H9 (cell line): ENCODE measurements around the gene CTNNA3. TPM values are rescaled to one million over a fixed set of nuclear protein-coding genes. Genes with fewer than 3 reads are reported as not detected.

ENCODE experiments used
- DNase-seq: peaks from one replicate; pipeline ENCODE4 v3.0.0-alpha.2; 2017
- H2AFZ ChIP-seq: one replicate; pipeline ENCODE4 v1.6.1; 2013; ENCODE audit warnings: mild to moderate bottlenecking, low read length, control low read depth, moderate library complexity
- H2AK5ac ChIP-seq: 2 replicates; pipeline ENCODE4 v1.6.1; 2013; ENCODE audit warnings: low read length, control low read depth, mixed read lengths; ENCODE audit not compliant: insufficient read length
- H2BK120ac ChIP-seq: one replicate; pipeline ENCODE4 v1.6.1; 2013; ENCODE audit warnings: low read depth, mild to moderate bottlenecking, low read length, control low read depth, inconsistent platforms; ENCODE audit not compliant: poor library complexity, severe bottlenecking
- H2BK12ac ChIP-seq: 2 replicates; pipeline ENCODE4 v1.6.1; 2013; ENCODE audit warnings: low read length, control low read depth, mixed read lengths, low read depth; ENCODE audit not compliant: insufficient read length
- H2BK15ac ChIP-seq: 2 replicates; pipeline ENCODE4 v1.6.1; 2013; ENCODE audit warnings: low read depth, low read length, control low read depth
- H2BK20ac ChIP-seq: one replicate; pipeline ENCODE4 v1.6.1; 2013; ENCODE audit warnings: low read depth, mild to moderate bottlenecking, low read length, control low read depth, inconsistent platforms; ENCODE audit not compliant: poor library complexity, severe bottlenecking
- H2BK5ac ChIP-seq: 2 replicates; pipeline ENCODE4 v1.6.1; 2013; ENCODE audit warnings: low read length, control low read depth, mixed read lengths; ENCODE audit not compliant: insufficient read length
- H3K14ac ChIP-seq: 2 replicates; pipeline ENCODE4 v1.6.1; 2013; ENCODE audit warnings: low read length, control low read depth; ENCODE audit not compliant: insufficient read depth
- H3K18ac ChIP-seq: 2 replicates; pipeline ENCODE4 v1.6.1; 2013; ENCODE audit warnings: low read depth, mild to moderate bottlenecking, mixed read lengths, low read length, control low read depth; ENCODE audit not compliant: insufficient read length
- H3K23ac ChIP-seq: 2 replicates; pipeline ENCODE4 v1.6.1; 2013; ENCODE audit warnings: low read length, control low read depth, mixed read lengths, low read depth; ENCODE audit not compliant: insufficient read length
- H3K23me2 ChIP-seq: 2 replicates; pipeline ENCODE4 v1.6.1; 2013; ENCODE audit warnings: low read depth, mild to moderate bottlenecking, mixed read lengths, low read length, control low read depth; ENCODE audit not compliant: insufficient read length, poor library complexity, severe bottlenecking
- H3K27ac ChIP-seq: 2 replicates; pipeline ENCODE4 v1.5.1; 2013; ENCODE audit warnings: low read length, control low read depth, mixed read lengths, low read depth; ENCODE audit not compliant: insufficient read length
- H3K27me3 ChIP-seq: 2 replicates; pipeline ENCODE4 v1.6.1; 2013; ENCODE audit warnings: low read length, control low read depth, inconsistent platforms; ENCODE audit not compliant: insufficient read depth
- H3K4ac ChIP-seq: 2 replicates; pipeline ENCODE4 v1.6.1; 2013; ENCODE audit warnings: low read depth, mild to moderate bottlenecking, control low read depth, inconsistent platforms, low read length, moderate library complexity
- H3K4me1 ChIP-seq: 2 replicates; pipeline ENCODE4 v1.6.1; 2013; ENCODE audit warnings: low read length, control low read depth, inconsistent platforms; ENCODE audit not compliant: insufficient read depth
- H3K4me2 ChIP-seq: 2 replicates; pipeline ENCODE4 v1.6.1; 2013; ENCODE audit warnings: low read length, control low read depth, mixed read lengths; ENCODE audit not compliant: insufficient read length, insufficient read depth
- H3K56ac ChIP-seq: 2 replicates; pipeline ENCODE4 v1.6.1; 2013; ENCODE audit warnings: low read depth, mild to moderate bottlenecking, mixed read lengths, low read length, control low read depth; ENCODE audit not compliant: insufficient read length
- H3K79me1 ChIP-seq: 2 replicates; pipeline ENCODE4 v1.6.1; 2013; ENCODE audit warnings: low read depth, mild to moderate bottlenecking, moderate library complexity, low read length, control low read depth, inconsistent platforms; ENCODE audit not compliant: insufficient read depth, poor library complexity, severe bottlenecking
- H3K79me2 ChIP-seq: 2 replicates; pipeline ENCODE4 v1.6.1; 2013; ENCODE audit warnings: low read length, control low read depth, inconsistent platforms; ENCODE audit not compliant: insufficient read depth
- H3K9ac ChIP-seq: 2 replicates; pipeline ENCODE4 v1.6.1; 2013; ENCODE audit warnings: low read length, control low read depth, mixed read lengths; ENCODE audit not compliant: insufficient read length; ENCODE audit errors: extremely low read depth
- H3K9me3 ChIP-seq: one replicate; pipeline ENCODE4 v1.6.1; 2013; ENCODE audit warnings: low read depth, low read length, inconsistent platforms; ENCODE audit not compliant: control insufficient read depth
- H3T11ph ChIP-seq: one replicate; pipeline ENCODE4 v1.6.1; 2013; ENCODE audit warnings: mild to moderate bottlenecking, low read length, control low read depth, inconsistent platforms
- H4K20me1 ChIP-seq: one replicate; pipeline ENCODE4 v1.6.1; 2013; ENCODE audit not compliant: control insufficient read depth, insufficient read length, insufficient read depth
- H4K5ac ChIP-seq: 2 replicates; pipeline ENCODE4 v1.6.1; 2013; ENCODE audit warnings: low read depth, mild to moderate bottlenecking, mixed read lengths, low read length, control low read depth; ENCODE audit not compliant: insufficient read length
- H4K8ac ChIP-seq: replicated peaks from 2 replicates; pipeline ENCODE4 v1.6.1; 2013; ENCODE audit warnings: low read length, control low read depth, mixed read lengths, low read depth; ENCODE audit not compliant: insufficient read length
- H4K91ac ChIP-seq: 2 replicates; pipeline ENCODE4 v1.6.1; 2013; ENCODE audit warnings: low read depth, mild to moderate bottlenecking, moderate library complexity, mixed read lengths, low read length, control low read depth; ENCODE audit not compliant: insufficient read length
- H3K27ac Mint-ChIP-seq, 3 experiments: 2 replicates in 2 of 3; 3 replicates in 1 of 3; pipeline ENCODE4 v1.8.0; 2020 to 2021; ENCODE audit warnings: mixed read lengths in 3 of 3, mild to moderate bottlenecking in 1 of 3, moderate library complexity in 1 of 3
- H3K27me3 Mint-ChIP-seq: 2 replicates; pipeline ENCODE4 v1.8.0; 2021; ENCODE audit warnings: low read depth, mild to moderate bottlenecking, moderate library complexity, mixed read lengths
- H3K36me3 Mint-ChIP-seq, 3 experiments: 2 replicates in 2 of 3; 3 replicates in 1 of 3; pipeline ENCODE4 v1.8.0; 2020 to 2021; ENCODE audit warnings: low read depth in 3 of 3, mixed read lengths in 3 of 3; ENCODE audit not compliant: insufficient read depth in 1 of 3
- H3K4me1 Mint-ChIP-seq, 2 experiments: 2 replicates each; pipeline ENCODE4 v1.8.0; 2020; ENCODE audit warnings: mixed read lengths in 2 of 2
- H3K4me3 Mint-ChIP-seq, 2 experiments: 2 replicates in 1 of 2; 3 replicates in 1 of 2; pipeline ENCODE4 v1.8.0; 2020 to 2021; ENCODE audit warnings: mild to moderate bottlenecking in 2 of 2, mixed read lengths in 2 of 2, moderate library complexity in 1 of 2
- H3K9me3 Mint-ChIP-seq, 2 experiments: 2 replicates in 1 of 2; 3 replicates in 1 of 2; pipeline ENCODE4 v1.8.0; 2020; ENCODE audit warnings: mild to moderate bottlenecking in 2 of 2, mixed read lengths in 2 of 2, moderate library complexity in 1 of 2
- CTCF ChIP-seq: fragments of 200-600 bp; sonication (generic); conservative IDR thresholded peaks from 3 replicates; pipeline ENCODE4 v1.8.0; 2021; ENCODE audit warnings: antibody characterized with exemption, mild to moderate bottlenecking
- WGBS: extraction: QIAGEN DNeasy Blood & Tissue Kit; methylation state at CpG from one replicate; pipeline ENCODE4 v1.1.7; 2013; ENCODE audit warnings: missing lambda C conversion rate, low lambda C conversion rate, mixed read lengths; ENCODE audit not compliant: insufficient read length; ENCODE audit errors: extremely low coverage; 5-methylcytosine and 5-hydroxymethylcytosine counted together
- total RNA-seq: library from RNA; stranded (reverse); gene quantifications from 2 replicates; pipeline ENCODE4 v1.2.1, GENCODE V29; 2021

Gene CTNNA3
- total RNA-seq, 1 experiment from 2014 or later: 3.3 TPM

GRCh38 chr10:66760941-66761340, 935.1 kb downstream of the CTNNA3 start:
- no peaks in the 10 kb centered on the region for H3K36me3 Mint-ChIP-seq
- Histone ChIP-seq H3K4me2 (no peak overlapping the region), H3K79me2 (no peaks in the 10 kb centered on the region), H2AFZ (no peak overlapping the region), H2BK20ac (no peak overlapping the region), H4K8ac (no peak overlapping the region), H2BK12ac (no peak overlapping the region), H3K4me1 (no peaks in the 10 kb centered on the region), H3K27ac (no peak overlapping the region), H2AK5ac (no peak overlapping the region), H3K79me1 (no peaks in the 10 kb centered on the region), H4K5ac (no peak overlapping the region), H2BK5ac (no peak overlapping the region), H4K91ac (no peak overlapping the region), H3K9ac (no peak overlapping the region), H3K9me3 (no peaks in the 10 kb centered on the region), H3K4ac (no peak overlapping the region), H3K23ac (no peak overlapping the region), H3K56ac (no peak overlapping the region), H3K27me3 (no peaks in the 10 kb centered on the region), H3T11ph (no peak overlapping the region), H2BK120ac (no peak overlapping the region), H3K18ac (no peak overlapping the region), H3K14ac (no peak overlapping the region), H3K23me2 (no peaks in the 10 kb centered on the region), H4K20me1 (no peaks in the 10 kb centered on the region), H2BK15ac (no peak overlapping the region)
- TF ChIP-seq CTCF: no peak
- no peaks in the 10 kb centered on the region for H3K9me3 Mint-ChIP-seq
- H3K27ac Mint-ChIP-seq: no peak overlapping the region
- peaks cover 0 to 5% of the 10 kb centered on the region in 2 experiments; a peak in 1 of 4 replicates for H3K4me1 Mint-ChIP-seq
- no peak overlapping the region for H3K4me3 Mint-ChIP-seq
- no CpG with 5 or more reads among the region's 1 CpG for WGBS
- H3K27me3 Mint-ChIP-seq: no peaks in the 10 kb centered on the region
- DNase-seq: no peak
